GM12878 (cell line): ENCODE measurements around the gene ACSF3. TPM values are rescaled to one million over a fixed set of nuclear protein-coding genes. Genes with fewer than 3 reads are reported as not detected.

Source experiments
- BRCA1 ChIP-seq: IDR thresholded peaks from 2 replicates; pipeline ENCODE4 v1.6.1; 2011; ENCODE audit warnings: low read depth, low read length, improper control_type of control experiment
- NFIC ChIP-seq: IDR thresholded peaks from 2 replicates; pipeline ENCODE4 v1.6.1; 2012; ENCODE audit warnings: low read depth, mild to moderate bottlenecking, inconsistent platforms, low read length, moderate library complexity
- RELB ChIP-seq: fragments of 450-650 bp; IDR thresholded peaks from 2 replicates; pipeline ENCODE4 v1.6.1; 2017; ENCODE audit warnings: low read depth, mild to moderate bottlenecking, moderate library complexity
- ZBTB33 ChIP-seq: fragments of 450-650 bp; IDR thresholded peaks from 2 replicates; pipeline ENCODE4 v1.6.1; 2017; ENCODE audit warnings: mild to moderate bottlenecking
- ZBTB4 ChIP-seq: fragments of 450-650 bp; formaldehyde crosslinking; IDR thresholded peaks from 2 replicates; pipeline ENCODE4 v1.4.0; 2022; ENCODE audit warnings: mild to moderate bottlenecking, moderate library complexity
- polyA plus RNA-seq, 11 experiments: library from polyadenylated mRNA; depleted of rRNA in 4 of 11; unstranded in 6 of 11; stranded (reverse) in 5 of 11; fragments of >200 nt; fragmentation: Nextera tagmentation in 4 of 11; fragmentation: Illumina TruSeq in 1 of 11; extraction: Ambion mirVana in 4 of 11; extraction: Trizol in 1 of 11; gene quantifications; 1 replicate in 1 of 11; 2 replicates in 10 of 11; pipeline versions ENCODE4 v1.2.1 to v1.2.3, GENCODE V29; 2011 to 2016; ENCODE audit warnings: inconsistent platforms in 2 of 11, missing spikeins in 2 of 11, low read depth in 1 of 11
- total RNA-seq, 4 experiments: library from RNA; depleted of rRNA in 3 of 4; stranded (reverse); fragments of >200 nt in 3 of 4; fragmentation: Illumina TruSeq in 1 of 4; extraction: Trizol in 1 of 4; gene quantifications; 2 replicates each; pipeline versions ENCODE4 v1.2.1 to v1.2.3, GENCODE V29; 2013 to 2021

The ACSF3 gene
- total and polyA plus RNA-seq, 10 of the 15 experiments (the other 5 are each of a cell fraction or from before 2014, with no cell fraction given), result 1.0 to 44.4 (median 25.8) TPM

GRCh38 chr16:89052890-89053724 lies 40.5 kb upstream of the ACSF3 start (continued):
- TF ChIP-seq ZBTB4 (CRISPR knock-in tag) (no peak), BRCA1 (no peak), ZBTB33 (no peak), NFIC (no peak), RELB (no peak)
